Measurements from ENCODE around the gene GNG3.

GNG3 gene

GRCh38 chr11:62715150-62716130 is 8.0 kb downstream of the GNG3 start:
- TF ChIP-seq CTCF (IDR thresholded peaks at IDR 0.05; ENCODE audit: low read depth, low read length), result no peak
- Histone ChIP-seq H3K27me3 (no peaks in the 10 kb centered on the region), H3K9me3 (no peaks in the 10 kb centered on the region), H3K4me3 (ENCODE audit: low read depth, low read length) (no peak overlapping the region), H3K36me3 (peaks cover 53% of the 10 kb centered on the region), H3K4me1 (no peaks in the 10 kb centered on the region)
- no peak for DNase-seq

GRCh38 chr11:62716206-62716605 is 8.7 kb downstream of the GNG3 start:
- H3K9me3 ChIP-seq, result no peaks in the 10 kb centered on the region
- H3K36me3 ChIP-seq, result peaks cover 55% of the 10 kb centered on the region
- no peaks in the 10 kb centered on the region for H3K27me3 ChIP-seq
- no peak overlapping the region for H3K4me3 ChIP-seq (ENCODE audit: low read depth, low read length)
- no peak for TF ChIP-seq CTCF (IDR thresholded peaks at IDR 0.05; ENCODE audit: low read depth, low read length)
- DNase-seq, result no peak
- no peaks in the 10 kb centered on the region for H3K4me1 ChIP-seq

GRCh38 chr11:62716816-62717215 is 9.3 kb downstream of the GNG3 start:
- peaks cover 54% of the 10 kb centered on the region for H3K36me3 ChIP-seq
- TF ChIP-seq CTCF (IDR thresholded peaks at IDR 0.05; ENCODE audit: low read depth, low read length), result no peak

GRCh38 chr11:62719302-62719978 is 12.0 kb downstream of the GNG3 start:
- no peaks in the 10 kb centered on the region for H3K9me3 ChIP-seq
- TF ChIP-seq CTCF (IDR thresholded peaks at IDR 0.05; ENCODE audit: low read depth, low read length), result no peak
- H3K27me3 ChIP-seq, result no peaks in the 10 kb centered on the region
- H3K4me1 ChIP-seq, result no peaks in the 10 kb centered on the region
- no peak for DNase-seq
- H3K36me3 ChIP-seq, result peaks cover 76% of the 10 kb centered on the region
- H3K4me3 ChIP-seq (ENCODE audit: low read depth, low read length), result no peak overlapping the region

More at GRCh38 chr11:62716816-62717215, 9.3 kb downstream of the GNG3 start:
- no peaks in the 10 kb centered on the region for H3K9me3 ChIP-seq
- no peak overlapping the region for H3K4me3 ChIP-seq (ENCODE audit: low read depth, low read length)
- no peaks in the 10 kb centered on the region for H3K27me3 ChIP-seq
- H3K4me1 ChIP-seq, result no peaks in the 10 kb centered on the region
- DNase-seq, result no peak

- Histone ChIP-seq H3K36me3 (peaks cover 64% of the 10 kb centered on the region), H3K27me3 (no peaks in the 10 kb centered on the region), H3K4me3 (ENCODE audit: low read depth, low read length) (no peak overlapping the region), H3K9me3 (no peaks in the 10 kb centered on the region), H3K4me1 (no peaks in the 10 kb centered on the region)
- DNase-seq, result no peak
- TF ChIP-seq CTCF (IDR thresholded peaks at IDR 0.05; ENCODE audit: low read depth, low read length), result peak; percentile 12; the same call in 1 of the 2 replicates
Measured at GRCh38 chr11:62721994-62722393, 14.5 kb downstream of the GNG3 start.

All from BE2C (cell line).